Bronchial epithelial cell (primary cell): Measurements from ENCODE around the gene COPS8. TPM values are rescaled to one million over a fixed set of nuclear protein-coding genes. Genes with fewer than 3 reads are reported as not detected.

Experiments used
- DNase-seq: peaks from one replicate; pipeline ENCODE4 v3.0.0-alpha.2; 2010; ENCODE audit warnings: low read depth
- FAIRE-seq: peaks from 2 replicates; lab custom pipeline; 2011; peaks lifted over from hg19 to GRCh38; lab: Jason Lieb, UNC
- H3K27me3 ChIP-seq: 2 replicates; pipeline ENCODE4 v1.5.1; 2011; ENCODE audit warnings: low read length; ENCODE audit not compliant: control insufficient read depth, insufficient read depth
- H3K36me3 ChIP-seq: 2 replicates; pipeline ENCODE4 v1.5.1; 2011; ENCODE audit warnings: low read length; ENCODE audit not compliant: control insufficient read depth, insufficient read depth
- H3K4me3 ChIP-seq: 2 replicates; pipeline ENCODE4 v1.5.1; 2011; ENCODE audit warnings: mild to moderate bottlenecking, low read depth, low read length, control low read depth
- total RNA-seq: library from RNA; depleted of rRNA; stranded (reverse); fragments of >200 nt; gene quantifications from 2 replicates; pipeline ENCODE4 v1.2.1, GENCODE V29; 2014
- TF ChIP-seq, protein P1 (sequence below): IDR thresholded peaks from 2 replicates; pipeline ENCODE4 v1.5.1; 2011; ENCODE audit warnings: mild to moderate bottlenecking, moderate library complexity, low read length, control low read depth, inconsistent platforms; ENCODE audit not compliant: insufficient read depth, severe bottlenecking

The COPS8 gene
- total RNA-seq, 1 donor from 2014 or later = 58.2 TPM

DNA sequence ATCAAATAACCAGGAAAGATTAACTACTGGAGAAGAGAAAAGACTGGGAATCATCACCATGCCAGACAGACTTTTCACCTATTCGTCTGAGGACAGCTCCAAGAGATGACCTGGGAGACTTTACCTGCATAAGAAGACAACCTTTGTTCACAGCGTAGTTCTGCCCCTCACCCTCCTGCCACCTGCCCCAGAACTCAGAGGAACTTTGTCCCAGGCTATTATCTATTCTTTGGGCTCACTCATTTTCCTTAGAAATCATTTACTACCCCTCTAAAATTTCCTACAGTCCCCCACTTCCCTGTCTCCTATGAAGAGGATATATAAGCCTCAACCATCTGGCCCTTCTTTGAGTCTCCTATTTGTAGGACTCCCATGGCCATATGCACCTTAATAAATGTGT, 19.3 kb upstream of the COPS8 start:
- no peaks in the 10 kb centered on the region for H3K27me3 ChIP-seq
- FAIRE-seq (no peak), DNase-seq (no peak)
- H3K36me3 ChIP-seq = no peaks in the 10 kb centered on the region
- TF ChIP-seq, protein P1, sequence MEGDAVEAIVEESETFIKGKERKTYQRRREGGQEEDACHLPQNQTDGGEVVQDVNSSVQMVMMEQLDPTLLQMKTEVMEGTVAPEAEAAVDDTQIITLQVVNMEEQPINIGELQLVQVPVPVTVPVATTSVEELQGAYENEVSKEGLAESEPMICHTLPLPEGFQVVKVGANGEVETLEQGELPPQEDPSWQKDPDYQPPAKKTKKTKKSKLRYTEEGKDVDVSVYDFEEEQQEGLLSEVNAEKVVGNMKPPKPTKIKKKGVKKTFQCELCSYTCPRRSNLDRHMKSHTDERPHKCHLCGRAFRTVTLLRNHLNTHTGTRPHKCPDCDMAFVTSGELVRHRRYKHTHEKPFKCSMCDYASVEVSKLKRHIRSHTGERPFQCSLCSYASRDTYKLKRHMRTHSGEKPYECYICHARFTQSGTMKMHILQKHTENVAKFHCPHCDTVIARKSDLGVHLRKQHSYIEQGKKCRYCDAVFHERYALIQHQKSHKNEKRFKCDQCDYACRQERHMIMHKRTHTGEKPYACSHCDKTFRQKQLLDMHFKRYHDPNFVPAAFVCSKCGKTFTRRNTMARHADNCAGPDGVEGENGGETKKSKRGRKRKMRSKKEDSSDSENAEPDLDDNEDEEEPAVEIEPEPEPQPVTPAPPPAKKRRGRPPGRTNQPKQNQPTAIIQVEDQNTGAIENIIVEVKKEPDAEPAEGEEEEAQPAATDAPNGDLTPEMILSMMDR = no peak
- no peak overlapping the region for H3K4me3 ChIP-seq

- TF ChIP-seq, protein P1 = no peak
- no peak for DNase-seq
- FAIRE-seq = no peak
- Histone ChIP-seq H3K27me3 (no peaks in the 10 kb centered on the region), H3K4me3 (no peak overlapping the region), H3K36me3 (no peaks in the 10 kb centered on the region)
These were observed 17.6 kb upstream of the COPS8 start for GRCh38 chr2:237068005-237068576.

GRCh38 chr2:237072067-237072931, 13.4 kb upstream of the COPS8 start:
- FAIRE-seq = no peak

GRCh38 chr2:237073552-237073951, 12.1 kb upstream of the COPS8 start:
- H3K36me3 ChIP-seq = no peaks in the 10 kb centered on the region
- peak; percentile 89 for FAIRE-seq
- H3K27me3 ChIP-seq = no peaks in the 10 kb centered on the region
- DNase-seq = peak; percentile 63
- TF ChIP-seq, protein P1 = no peak
- no peak overlapping the region for H3K4me3 ChIP-seq

More at GRCh38 chr2:237072067-237072931, 13.4 kb upstream of the COPS8 start:
- no peak overlapping the region for H3K4me3 ChIP-seq
- TF ChIP-seq, protein P1 = peak; percentile 89
- H3K36me3 ChIP-seq = no peaks in the 10 kb centered on the region
- no peaks in the 10 kb centered on the region for H3K27me3 ChIP-seq
- DNase-seq = peak; percentile 44

DNA sequence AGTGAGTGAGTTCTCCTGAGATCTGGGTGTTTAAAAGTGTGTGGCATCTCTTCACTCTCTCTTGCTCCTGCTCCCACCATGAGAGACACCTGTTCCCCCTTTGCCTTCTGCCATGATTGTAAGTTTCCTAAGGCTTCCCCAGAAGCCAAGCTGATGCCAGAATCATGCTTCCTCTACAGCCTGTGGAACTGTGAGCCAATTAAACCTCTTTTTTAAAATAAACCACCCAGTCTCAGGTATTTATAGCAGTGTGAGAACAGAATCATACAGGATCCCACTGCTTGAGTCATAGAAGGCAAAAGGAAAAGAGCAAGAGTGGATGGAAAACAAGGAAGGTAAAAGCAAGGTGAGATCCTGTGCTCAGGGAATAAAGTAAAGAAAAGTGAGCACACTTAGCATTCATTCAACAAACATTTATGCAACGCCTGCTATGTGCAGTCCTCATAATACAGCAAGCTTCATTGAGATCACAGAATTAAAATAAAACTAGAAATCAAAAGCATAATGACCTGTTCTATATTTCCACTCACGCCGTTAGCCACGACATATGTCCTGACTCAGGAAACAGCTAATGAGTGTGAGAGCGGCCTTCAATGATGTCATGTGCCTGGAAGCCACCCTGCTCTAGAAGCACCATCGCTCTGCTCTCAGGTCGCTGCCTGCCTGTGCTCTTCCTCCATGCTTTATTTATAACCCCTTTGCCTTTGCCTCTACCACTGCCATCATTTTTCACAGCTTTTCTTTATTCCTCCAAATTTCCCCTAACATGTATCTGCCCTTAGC, 11.3 kb upstream of the COPS8 start:
- TF ChIP-seq, protein P1 = no peak
- H3K4me3 ChIP-seq = no peak overlapping the region
- no peaks in the 10 kb centered on the region for H3K27me3 ChIP-seq
- DNase-seq (no peak), FAIRE-seq (no peak)
- no peaks in the 10 kb centered on the region for H3K36me3 ChIP-seq
